ENCODE results near the gene CALCOCO2. TPM values are rescaled to one million over a fixed set of nuclear protein-coding genes. Genes with fewer than 3 reads are reported as not detected.
"Not testable (repeated sequence)": the region's sequence is repeated elsewhere in the genome, so short reads cannot be mapped to it uniquely, and the experiment has no call there.

The CALCOCO2 gene
- total RNA-seq, 2 donors from 2014 or later = 112 to 152 TPM

DNA sequence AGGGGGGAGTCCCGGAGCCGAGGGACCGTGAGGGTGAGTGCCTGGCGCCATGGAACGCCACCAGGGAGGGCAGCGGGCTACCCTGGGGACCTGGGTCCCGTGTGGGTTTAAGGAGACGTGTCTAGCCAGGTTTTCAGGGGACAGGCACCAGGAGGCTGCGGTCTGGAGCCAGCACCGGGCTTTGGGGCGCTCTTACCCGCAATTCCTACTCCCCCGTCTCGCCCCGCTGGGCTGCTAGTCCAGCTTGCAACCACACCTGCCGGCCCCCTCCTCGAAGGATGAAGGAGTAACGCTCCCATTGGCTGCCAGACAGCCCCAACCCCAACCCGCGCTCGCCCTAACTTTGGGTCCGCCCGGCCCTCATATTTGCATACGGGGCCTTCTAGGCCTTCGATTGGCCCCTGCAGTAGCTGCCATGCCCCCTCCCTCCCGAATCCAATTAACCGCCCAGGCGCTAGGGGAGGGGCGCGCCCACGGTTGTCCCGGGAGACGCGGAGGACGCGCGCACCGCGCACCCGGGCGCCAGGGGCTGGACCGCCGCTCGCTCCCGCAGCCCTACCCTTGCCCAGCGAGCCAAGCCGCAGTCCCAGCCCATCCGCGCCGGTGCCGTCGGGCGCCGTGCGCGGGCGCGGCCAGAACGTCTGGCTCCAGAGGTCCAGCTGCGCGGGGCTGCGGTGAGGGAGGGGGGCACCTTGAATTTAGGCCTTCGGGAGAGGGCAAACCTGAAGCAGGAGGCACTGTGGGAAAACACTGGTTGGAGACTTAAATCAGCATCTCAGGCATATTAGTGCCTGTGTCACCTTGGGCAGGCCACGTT lies 13.9 kb upstream of the CALCOCO2 start, which contains the start of gene TTLL6:
Gene TTLL6 (minus strand): TSS at position 456 of the 817 bp plus-strand sequence. CDS start 157 bp downstream, at position 299.
- H3K4me3 ChIP-seq = peak within 1 kb of the TSS; percentile 31 to 53
- no peaks in the 10 kb centered on the region for H3K9me3 ChIP-seq
- H3K4me1 ChIP-seq = peaks cover 0 to 13% of the 10 kb centered on the region in 2 donors
- no peaks in the 10 kb centered on the region for H3K27me3 ChIP-seq
- peak within 1 kb of the TSS in 1 of 2 donors; percentile 39 for H3K27ac ChIP-seq
- DNase-seq (ENCODE audit: low spot score) = peak; percentile 87
- H3K36me3 ChIP-seq = no peaks in the 10 kb centered on the region
- TF ChIP-seq, protein P1, sequence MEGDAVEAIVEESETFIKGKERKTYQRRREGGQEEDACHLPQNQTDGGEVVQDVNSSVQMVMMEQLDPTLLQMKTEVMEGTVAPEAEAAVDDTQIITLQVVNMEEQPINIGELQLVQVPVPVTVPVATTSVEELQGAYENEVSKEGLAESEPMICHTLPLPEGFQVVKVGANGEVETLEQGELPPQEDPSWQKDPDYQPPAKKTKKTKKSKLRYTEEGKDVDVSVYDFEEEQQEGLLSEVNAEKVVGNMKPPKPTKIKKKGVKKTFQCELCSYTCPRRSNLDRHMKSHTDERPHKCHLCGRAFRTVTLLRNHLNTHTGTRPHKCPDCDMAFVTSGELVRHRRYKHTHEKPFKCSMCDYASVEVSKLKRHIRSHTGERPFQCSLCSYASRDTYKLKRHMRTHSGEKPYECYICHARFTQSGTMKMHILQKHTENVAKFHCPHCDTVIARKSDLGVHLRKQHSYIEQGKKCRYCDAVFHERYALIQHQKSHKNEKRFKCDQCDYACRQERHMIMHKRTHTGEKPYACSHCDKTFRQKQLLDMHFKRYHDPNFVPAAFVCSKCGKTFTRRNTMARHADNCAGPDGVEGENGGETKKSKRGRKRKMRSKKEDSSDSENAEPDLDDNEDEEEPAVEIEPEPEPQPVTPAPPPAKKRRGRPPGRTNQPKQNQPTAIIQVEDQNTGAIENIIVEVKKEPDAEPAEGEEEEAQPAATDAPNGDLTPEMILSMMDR (IDR thresholded peaks at IDR 0.05) = no peak

DNA sequence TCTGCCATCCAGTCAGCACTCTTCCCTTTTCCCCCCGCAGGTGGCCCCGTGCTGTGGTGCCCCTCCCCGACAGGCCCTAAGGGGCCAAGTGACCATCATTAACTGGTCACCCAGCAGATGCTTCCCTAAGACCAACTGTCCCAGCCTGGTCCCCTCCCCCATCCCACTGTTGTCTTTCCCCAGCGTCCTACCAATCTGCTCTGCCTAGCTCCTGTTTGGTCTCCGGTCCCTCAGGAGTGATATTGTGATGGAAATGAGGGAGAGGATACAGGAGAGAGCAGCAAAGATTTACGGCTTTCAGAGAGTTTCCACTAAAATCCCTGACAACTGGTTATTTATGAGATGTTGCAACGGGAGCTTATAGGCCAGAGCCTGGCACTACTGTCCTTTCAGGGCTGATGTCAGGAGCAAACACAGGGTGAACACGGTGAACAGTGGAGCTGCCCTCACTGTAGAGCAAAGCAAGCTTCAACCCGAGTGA lies 12.4 kb upstream of the CALCOCO2 start:
- Histone ChIP-seq H3K36me3 (no peaks in the 10 kb centered on the region), H3K27ac (no peak overlapping the region), H3K9me3 (no peaks in the 10 kb centered on the region), H3K4me3 (no peak overlapping the region), H3K27me3 (no peaks in the 10 kb centered on the region), H3K4me1 (peaks cover 0 to 13% of the 10 kb centered on the region in 2 donors)
- TF ChIP-seq, protein P1 (IDR thresholded peaks at IDR 0.05) = no peak
- DNase-seq (ENCODE audit: low spot score) = no peak

DNA sequence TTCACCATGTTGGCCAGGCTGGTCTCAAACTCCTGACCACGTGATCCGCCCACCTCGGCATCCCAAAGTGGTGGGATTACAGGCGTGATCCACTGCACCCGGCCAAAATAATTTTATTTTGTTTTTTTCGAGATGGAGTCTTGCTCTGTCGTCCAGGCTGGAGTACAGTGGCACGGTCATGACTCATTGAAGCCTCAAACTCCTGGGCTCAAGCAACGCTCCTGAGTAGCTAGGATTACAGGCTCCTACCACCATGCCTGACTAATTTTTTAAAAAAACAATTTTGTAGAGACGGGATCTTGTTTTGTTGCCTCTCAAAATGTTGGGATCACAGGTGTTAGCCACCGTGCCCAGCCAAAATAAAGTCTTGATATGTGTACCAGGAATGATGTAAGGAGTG lies 11.4 kb upstream of the CALCOCO2 start:
- TF ChIP-seq, protein P1 (IDR thresholded peaks at IDR 0.05) = no peak
- DNase-seq (ENCODE audit: low spot score) = no peak
- H3K27ac ChIP-seq = no peak overlapping the region
- no peaks in the 10 kb centered on the region for H3K9me3 ChIP-seq
- no peaks in the 10 kb centered on the region for H3K27me3 ChIP-seq
- no peaks in the 10 kb centered on the region for H3K36me3 ChIP-seq
- peaks cover 0 to 13% of the 10 kb centered on the region in 2 donors for H3K4me1 ChIP-seq
- no peak overlapping the region for H3K4me3 ChIP-seq

DNA sequence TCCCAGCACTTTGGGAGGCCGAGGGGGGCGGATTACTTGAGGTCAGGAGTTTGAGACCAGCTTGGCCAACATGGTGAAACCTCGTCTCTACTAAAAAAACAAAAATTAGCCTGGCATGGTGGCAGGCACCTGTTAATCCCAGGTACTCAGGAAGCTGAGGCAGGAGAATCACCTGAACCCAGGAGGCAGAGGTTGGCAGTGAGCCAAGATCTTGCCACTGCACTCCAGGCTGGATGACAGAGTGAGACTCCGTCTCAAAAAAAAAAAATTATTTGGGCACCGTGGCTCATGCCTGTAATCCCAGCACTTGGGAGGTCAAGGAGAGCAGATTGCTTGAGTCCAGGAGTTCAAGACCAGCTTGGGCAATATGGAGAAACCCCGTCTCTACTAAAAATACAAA lies 9.9 kb upstream of the CALCOCO2 start:
- H3K4me3 ChIP-seq; H3K27ac ChIP-seq; H3K9me3 ChIP-seq; DNase-seq (ENCODE audit: low spot score); H3K27me3 ChIP-seq; H3K36me3 ChIP-seq: not testable (repeated sequence)
- peaks cover 0 to 13% of the 10 kb centered on the region in 2 donors for H3K4me1 ChIP-seq

DNA sequence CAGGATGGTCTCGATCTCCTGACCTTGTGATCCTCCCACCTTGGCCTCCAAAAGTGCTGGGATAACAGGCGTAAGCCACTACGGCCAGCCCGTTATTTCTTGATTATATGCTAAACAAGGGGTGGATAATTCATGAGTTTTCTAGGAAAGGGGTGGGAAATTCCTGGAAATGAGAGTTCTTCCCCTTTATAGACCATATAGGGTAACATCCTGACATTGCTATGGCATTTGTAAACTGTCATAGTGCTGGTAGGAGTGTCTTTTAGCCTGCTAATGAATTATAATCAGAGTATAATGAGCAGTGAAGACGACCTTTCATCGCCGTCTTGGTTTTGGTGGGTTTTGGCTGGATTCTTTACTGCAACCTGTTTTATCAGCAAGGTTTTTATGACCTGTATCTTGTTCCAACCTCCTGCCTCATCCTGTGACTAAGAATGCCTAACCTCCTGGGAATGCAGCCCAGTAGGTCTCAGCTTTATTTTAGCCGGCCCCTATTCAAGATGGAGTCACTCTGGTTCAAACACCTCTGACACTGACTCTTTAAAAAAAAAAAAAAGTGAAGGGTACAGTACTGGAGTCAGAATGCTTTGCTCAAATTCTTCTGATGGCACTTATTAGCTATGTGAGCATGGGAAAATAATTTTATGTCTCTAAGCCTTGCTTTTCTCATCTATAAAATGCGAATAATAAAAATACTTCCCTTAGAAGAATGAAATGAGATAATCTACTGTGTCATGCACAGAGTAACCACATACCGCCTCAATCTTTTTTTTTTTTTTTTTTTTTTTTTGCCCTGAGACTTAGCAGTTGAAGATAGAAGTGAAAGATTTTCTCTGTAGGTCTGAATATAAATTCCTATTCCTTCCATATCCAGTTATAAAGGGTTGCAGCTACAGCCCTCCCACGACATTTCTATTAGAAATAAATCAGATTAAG lies 5.1 kb upstream of the CALCOCO2 start:
- H3K36me3 ChIP-seq = no peaks in the 10 kb centered on the region
- TF ChIP-seq, protein P1 (IDR thresholded peaks at IDR 0.05) = no peak
- no peak overlapping the region for H3K27ac ChIP-seq
- no peaks in the 10 kb centered on the region for H3K27me3 ChIP-seq
- no peaks in the 10 kb centered on the region for H3K9me3 ChIP-seq
- H3K4me1 ChIP-seq = peaks cover 0 to 3% of the 10 kb centered on the region in 2 donors
- H3K4me3 ChIP-seq = no peak overlapping the region
- no peak for DNase-seq (ENCODE audit: low spot score)

DNA sequence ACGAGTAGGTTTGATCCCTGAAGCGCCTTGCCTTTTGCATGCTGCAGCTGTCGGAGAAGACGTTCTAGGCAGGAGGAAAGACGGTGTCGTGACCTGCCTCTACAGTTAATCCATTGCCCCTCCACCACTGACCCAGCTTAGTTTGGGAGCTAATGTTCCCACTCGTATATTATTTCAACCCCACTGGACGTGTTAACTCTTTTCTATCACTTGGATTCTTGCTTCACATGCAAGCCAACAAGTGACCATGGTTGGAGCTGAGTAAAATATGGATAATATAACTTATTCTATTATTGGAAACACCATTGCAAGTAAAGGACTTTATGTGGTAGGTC lies 681 bp downstream of the CALCOCO2 start:
- H3K9me3 ChIP-seq = no peaks in the 10 kb centered on the region
- no peaks in the 10 kb centered on the region for H3K27me3 ChIP-seq
- peak overlapping the region; percentile 99 to 100 for H3K27ac ChIP-seq
- TF ChIP-seq, protein P1 (IDR thresholded peaks at IDR 0.05) = no peak
- H3K4me3 ChIP-seq = peak overlapping the region; percentile 97 to 99
- DNase-seq (ENCODE audit: low spot score) = no peak
- H3K36me3 ChIP-seq = no peaks in the 10 kb centered on the region
- peaks cover 0 to 52% of the 10 kb centered on the region in 2 donors for H3K4me1 ChIP-seq
